ENCODE measurements around the gene SLC1A3.

DNA sequence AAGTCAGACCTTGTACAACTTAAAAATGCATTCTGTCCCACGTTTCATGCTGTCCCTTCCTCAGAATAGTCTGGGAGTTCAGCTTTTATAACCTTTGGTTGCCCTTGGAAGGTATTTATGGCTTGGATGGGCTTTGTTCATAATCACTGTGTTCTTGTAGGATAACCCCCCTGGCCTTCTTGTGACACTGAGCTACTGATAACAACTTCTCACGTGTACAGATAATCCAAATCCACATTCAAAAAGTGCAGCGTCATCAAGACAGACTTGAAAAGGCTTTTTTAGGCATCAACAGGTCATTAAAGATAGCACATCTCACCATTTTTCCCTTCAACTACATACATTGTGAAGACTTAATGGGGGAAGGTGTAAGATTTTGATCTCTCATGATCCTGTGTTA is 42.0 kb downstream of the SLC1A3 start:
- TF ChIP-seq CTCF (IDR thresholded peaks at IDR 0.05; ENCODE audit: insufficient read depth, low read length) (no peak), POLR2AphosphoS5 (IDR thresholded peaks at IDR 0.05; ENCODE audit: low read depth) (no peak), SPI1 (IDR thresholded peaks at IDR 0.05; ENCODE audit: borderline replicate concordance, low read depth) (no peak)

Measured in HL-60 (cell line).